ENCODE data around the gene MNT. TPM values are rescaled to one million over a fixed set of nuclear protein-coding genes. Genes with fewer than 3 reads are reported as not detected.

The MNT gene
- total RNA-seq, 1 donor from 2014 or later, result 10.5 TPM

- peak; percentile 86 for DNase-seq
Observed at GRCh38 chr17:2416010-2416734, 15.3 kb upstream of the MNT start.

DNA sequence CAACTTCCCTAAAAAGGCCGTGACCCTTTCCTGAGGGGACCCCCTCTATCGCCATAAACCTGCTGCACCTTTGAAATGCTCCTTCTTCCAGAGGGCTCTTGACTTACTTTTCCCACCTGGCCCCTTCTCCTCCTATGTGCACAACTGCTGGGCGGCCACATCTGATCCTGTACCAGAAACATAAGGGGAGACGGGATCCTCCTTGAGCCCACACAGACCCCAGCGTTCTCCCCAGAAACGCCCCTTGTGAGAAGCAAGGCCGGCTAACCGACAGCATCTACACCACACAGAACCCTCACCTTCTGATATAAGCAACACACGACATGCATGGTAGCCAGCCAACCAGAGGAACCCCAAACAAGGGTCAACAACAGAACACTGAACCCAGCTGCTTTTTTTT lies 14.2 kb upstream of the MNT start:
- DNase-seq, result no peak

GRCh38 chr17:2414446-2415064 lies 13.7 kb upstream of the MNT start:
- DNase-seq, result no peak

GRCh38 chr17:2412561-2413021 lies 11.7 kb upstream of the MNT start:
- DNase-seq, result no peak

DNA sequence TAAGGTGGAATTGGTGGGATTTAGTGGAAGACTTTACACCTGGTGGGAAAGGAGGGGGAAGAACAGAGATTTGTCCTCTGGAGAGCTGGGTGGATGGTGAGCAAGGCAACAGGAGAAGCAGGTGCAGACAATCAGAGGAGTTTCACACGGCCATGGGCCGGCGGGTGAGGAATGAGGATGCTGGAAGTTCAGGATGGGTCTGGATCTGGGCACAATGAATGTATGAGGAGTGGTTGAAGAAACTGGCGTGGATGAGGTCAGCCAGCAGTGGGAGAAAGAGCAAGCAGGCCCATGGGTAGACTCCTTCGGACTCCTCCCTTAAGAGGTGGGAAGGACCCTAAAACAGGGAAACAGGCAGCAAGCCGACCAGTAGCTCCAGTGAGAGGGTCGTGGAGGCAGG lies 10.1 kb upstream of the MNT start:
- DNase-seq, result no peak

- DNase-seq, result peak; percentile 23
Observed at GRCh38 chr17:2406903-2407790, 6.3 kb upstream of the MNT start.

DNA sequence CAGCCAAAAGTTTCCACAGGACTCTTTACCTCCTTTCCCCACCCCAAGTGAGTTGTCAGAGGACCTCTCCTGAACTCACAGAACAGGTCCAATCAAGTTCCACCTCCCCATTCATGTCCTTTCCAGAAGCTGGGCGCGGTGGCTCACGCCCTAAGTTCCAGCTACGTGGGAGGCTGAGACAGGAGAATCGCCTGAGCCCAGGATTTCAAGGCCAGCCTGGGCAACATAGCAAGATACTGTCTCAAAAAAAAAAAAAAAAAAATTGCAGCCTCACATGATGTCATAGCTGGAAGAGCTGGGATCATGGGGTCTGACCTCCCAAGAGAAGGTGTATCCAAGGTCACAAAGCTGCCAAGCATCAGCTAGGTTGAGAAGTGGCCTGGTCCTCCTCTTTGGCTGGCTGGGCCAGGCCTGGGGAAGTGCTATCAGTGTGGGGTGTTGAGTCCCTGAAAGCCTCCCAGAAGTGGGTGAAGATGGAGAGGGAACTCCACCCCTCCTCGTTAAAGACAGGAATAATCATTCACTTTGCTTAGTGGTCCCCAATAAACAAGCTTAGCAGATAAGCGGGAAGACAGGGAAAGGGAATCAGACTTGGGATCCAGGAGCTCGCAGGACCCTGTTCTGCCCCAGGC lies 5.5 kb upstream of the MNT start:
- DNase-seq, result no peak

DNA sequence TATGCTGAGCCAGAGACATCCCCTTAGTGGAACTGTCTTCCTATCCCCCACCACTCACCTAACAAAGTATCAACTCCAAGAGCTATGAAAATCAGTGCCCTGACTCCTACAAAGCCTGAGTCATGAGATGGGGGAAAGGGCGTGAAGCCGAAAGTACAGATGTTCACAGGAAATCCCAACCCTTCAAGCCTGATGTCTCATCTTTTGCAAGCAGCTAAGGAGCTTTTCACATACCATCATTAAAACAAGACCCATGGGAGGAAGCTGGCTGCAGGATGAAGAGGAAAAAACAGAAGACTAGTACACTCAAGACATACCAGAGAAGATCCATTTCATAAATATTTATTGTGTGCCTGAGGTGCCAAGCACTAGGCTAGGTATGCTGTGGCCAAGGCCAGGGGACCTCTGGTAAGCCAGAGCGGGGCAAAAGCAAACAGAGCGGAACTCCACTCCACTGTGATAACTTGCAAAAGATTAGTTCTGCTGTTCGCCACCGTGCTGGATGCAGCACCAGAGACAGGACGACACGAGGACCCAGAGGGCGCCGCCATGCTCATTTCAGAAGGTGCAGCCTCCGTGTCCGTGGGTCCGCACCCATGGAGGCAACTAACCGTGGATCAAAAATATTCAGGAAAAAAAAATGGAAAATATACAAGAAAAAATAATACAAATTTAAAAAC lies 4.5 kb upstream of the MNT start:
- peak; percentile 57 for DNase-seq

DNA sequence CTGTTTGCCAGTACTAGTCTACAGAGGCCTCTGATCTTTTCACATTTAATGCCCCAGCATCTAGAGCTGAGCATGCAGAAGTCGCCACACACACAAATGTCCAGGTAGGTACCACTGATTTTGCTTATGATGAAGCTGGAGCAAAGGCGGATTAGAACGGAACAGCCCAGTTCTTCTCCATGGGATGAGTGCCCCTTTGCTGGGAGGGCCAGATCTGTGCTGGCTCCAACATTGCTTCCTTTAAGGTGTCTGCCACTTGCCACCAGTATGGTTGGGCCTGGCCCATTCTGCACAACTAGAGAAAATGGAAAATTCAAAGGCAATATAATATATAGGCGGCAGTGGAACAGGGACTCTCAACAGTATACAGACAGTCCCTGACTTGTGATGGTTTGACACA lies 2.2 kb upstream of the MNT start:
- DNase-seq, result no peak

DNA sequence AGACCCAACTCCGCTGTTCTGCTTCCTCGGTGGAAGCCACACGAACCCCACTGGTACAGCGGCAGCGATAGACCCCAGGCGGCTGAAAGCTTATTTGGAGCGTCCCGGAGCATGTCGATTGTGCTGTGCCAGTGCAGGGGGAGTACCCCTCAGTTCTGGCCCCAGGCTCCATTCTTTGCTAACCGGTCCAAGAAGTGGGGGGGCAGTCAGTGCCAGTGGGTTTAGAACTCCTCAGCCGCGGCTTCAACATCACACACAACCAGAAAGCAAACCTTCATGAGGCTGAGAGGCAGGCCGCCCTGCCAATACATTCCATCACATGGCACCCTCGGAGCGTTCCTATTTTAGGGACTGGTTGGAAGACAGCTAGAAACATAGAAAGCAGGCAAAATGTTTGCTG lies 1.7 kb upstream of the MNT start:
- no peak for DNase-seq

GRCh38 chr17:2401426-2402221 lies 764 bp upstream of the MNT start:
- peak; percentile 99 for DNase-seq

DNA sequence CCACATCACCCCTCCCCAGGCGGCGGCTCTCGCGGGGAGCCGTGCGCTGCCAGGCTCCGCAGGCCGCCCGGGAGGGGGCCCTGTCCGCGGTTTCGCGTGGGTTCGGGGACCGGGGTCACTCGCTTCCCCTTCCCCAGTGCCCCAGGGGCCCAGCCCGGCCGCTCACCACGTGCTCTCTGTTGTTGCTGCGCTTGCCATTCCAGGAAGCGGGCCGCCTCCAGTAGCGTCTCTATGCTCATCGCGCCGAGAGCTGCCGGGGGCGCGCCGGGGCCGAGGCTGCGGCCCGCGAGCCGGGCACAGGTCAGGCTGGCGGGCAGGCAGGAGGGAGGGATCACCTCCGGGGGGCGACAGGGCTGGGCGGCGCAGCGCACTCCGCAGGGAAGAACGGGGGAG lies 390 bp downstream of the MNT start:
- DNase-seq, result peak; percentile 30

DNA sequence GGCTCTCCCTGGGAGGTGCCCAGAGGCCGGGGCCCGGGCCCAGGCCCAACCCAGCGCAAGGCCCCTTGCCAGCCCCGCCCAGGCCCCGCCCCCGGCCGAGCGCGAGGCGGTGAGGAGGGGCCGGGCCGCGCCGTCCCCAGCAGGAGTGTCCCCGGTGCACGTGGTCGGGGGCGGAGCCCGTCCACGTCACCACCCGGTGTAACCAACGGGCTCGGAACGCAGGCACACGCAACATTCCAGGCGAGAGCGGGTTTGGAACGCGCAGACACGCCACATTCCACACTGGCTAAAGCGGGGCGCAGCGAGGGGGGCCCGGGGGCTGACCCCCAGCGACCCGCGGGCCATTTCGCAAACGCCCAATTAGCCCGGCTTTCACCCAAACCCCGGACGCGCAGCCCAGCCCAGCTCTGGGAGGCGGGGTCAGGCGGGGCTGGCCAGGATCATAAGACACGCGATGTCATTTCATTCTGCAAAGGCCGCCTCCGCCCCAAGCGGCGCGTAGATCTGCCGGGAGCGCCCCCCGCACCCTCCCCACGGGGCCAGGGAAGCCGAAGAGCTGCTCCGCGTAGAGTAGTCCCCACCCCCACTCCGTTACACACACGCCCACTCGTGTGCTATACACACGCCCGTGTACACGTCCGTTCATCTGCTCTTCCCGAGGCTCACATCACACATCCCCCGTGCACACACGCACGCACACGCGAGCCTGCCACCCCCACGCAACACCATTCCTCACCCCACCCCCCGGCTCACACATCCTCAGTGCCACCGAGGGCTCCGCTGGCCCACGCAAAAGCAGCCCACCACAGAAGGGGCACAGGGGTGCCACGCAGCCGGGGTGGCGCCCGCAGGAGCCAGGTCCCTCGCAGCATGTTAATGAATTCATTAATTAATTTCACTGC lies 1.0 kb downstream of the MNT start:
- peak; percentile 95 for DNase-seq

GRCh38 chr17:2398655-2399571 lies 1.9 kb downstream of the MNT start:
- no peak for DNase-seq

- DNase-seq, result no peak
Observed at GRCh38 chr17:2398182-2398581, 2.7 kb downstream of the MNT start.

GRCh38 chr17:2397247-2398171 lies 3.4 kb downstream of the MNT start:
- no peak for DNase-seq

DNA sequence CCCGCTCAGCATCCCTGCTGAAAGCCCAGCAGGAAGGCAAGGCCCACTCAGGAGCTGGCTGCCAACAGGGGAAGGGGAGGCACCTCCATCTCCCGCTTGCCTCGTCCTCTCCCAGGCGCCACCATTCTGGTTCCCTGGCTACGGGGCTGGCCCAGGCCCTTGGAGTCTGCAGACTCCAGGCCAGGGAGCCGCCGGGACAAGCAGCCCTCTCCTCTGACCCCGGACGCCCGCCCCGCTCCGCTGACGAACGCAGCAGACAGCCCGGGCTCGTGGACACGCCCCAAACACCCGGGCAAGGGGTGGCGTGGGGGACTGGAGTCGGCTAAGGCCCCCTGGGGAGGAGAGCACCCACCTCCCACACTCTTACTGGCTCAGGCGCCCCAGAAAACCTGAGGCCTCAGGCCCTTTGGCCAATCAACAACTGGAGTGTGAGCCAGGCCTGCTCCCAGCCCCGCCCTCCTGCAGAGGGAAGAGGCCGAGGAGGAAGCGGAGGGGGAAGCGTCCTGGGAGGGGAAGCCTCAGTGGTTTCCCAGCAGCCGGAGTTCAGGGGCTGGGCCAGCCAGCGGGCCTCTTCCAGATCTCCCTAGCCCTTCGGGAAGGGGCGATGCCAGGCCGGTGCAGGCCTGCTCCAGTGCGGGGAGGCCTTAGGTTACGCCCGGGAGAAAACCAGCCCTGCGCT lies 4.2 kb downstream of the MNT start:
- DNase-seq, result peak; percentile 90
